Dedifferentiated amniotic fluid mesenchymal stem cell (primary cell): ENCODE results near the gene DMD.

Source experiments
- DNase-seq: peaks from one replicate; pipeline ENCODE4 v3.0.0-alpha.2; 2016; ENCODE audit errors: extremely low spot score

DMD gene

GRCh38 chrX:31858915-31859314, 1352.4 kb downstream of the DMD start:
- no peak for DNase-seq

DNA sequence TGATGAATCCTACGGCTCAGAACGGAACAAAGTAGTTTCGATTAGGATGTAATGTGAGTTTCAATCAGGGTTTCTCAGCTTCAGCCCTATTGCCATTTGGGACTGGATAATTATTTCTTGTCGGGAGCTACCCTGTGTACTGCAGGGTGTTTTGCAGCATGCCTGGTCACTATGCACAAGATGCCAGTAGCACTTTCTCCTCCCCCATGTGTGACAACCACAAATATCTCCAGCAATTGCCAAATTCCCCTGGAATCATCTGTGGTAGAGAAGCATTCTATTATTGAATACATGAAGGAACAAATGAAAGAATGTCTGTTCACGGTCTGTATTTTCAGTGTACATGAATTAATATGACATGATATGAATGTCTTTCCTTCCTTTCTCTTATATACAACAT, 1356.6 kb downstream of the DMD start:
- no peak for DNase-seq

GRCh38 chrX:31851761-31852160, 1359.6 kb downstream of the DMD start:
- no peak for DNase-seq

DNA sequence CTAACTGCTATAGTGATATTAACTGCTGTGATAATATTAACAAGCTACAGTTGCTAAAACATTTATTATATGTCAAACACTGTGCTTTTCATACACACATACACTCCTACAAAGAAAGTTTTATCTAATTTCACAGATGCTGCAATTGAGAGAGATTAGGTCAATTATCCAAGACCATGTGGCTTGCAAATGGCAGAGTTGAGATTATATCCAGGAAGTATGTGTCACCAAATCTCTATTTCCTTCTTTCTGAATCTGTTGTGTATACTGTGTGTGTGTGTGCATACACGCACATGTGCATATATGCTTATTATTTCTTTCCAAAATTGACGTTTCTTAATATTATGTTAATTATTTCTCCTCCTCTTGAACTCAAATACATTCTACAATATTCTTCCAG, 1363.6 kb downstream of the DMD start:
- no peak for DNase-seq

DNA sequence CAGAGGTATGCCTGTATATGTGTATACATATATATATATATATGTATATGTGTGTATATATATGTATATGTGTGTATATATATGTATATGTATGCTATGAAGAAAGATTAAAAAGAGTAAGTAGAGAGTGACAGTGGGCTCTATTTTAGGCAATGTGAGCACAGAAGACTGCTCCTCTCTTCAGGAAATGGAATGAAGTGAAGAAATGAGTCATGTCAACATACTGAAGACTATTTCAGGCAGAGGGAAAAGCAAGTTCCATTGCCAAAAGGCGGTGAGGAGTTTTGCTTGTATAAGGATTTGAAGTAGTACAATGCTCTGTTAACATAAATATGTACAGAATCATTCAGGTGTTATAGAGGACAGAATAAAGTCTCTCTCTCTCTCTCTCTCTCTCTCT, 1366.3 kb downstream of the DMD start:
- no peak for DNase-seq

- no peak for DNase-seq
Observed at GRCh38 chrX:31838617-31839016, 1372.7 kb downstream of the DMD start.

DNA sequence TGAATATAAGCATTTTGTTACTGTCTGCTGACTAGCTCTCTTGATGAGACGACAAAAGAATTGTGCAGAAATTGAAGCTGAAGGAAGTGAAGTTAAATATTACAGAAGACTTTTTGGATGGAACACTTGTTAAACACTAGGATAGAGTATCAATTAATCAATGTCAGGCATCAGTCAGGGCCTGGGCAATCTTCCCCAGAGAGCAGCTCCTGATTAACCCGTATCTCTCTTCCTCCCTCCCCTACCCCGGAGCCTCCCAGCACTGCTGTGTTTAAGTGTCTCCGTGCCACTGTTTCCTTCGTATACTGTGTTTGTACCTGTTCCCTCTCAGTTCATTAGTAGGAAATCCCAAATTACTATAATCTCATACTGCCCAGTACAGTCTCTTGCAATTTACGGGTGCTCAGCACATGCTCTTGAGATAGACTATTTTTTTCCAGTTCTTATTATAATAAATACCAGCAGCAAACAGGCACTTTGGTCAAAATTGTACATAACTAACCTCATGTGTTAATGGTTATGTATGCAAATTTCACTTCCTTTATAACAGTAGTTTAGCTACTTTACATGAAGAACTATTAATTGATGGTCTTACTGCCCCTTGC, 1373.8 kb downstream of the DMD start:
- no peak for DNase-seq

DNA sequence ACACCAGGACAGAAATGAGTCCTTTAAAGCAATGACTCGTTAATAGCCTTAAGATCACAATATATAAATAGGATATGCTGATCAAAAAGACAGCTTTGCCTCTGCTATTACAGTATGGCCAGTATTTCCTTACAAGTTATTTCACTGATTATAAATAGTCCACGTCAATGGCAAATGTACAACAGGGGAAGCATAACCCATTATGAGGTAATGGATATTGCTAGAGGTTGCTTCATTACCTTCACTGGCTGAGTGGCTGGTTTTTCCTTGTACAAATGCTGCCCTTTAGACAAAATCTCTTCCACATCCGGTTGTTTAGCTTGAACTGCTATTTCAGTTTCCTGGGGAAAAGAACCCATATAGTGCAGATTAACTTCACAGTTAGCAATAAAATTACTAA, 1374.9 kb downstream of the DMD start:
- DNase-seq, result no peak

DNA sequence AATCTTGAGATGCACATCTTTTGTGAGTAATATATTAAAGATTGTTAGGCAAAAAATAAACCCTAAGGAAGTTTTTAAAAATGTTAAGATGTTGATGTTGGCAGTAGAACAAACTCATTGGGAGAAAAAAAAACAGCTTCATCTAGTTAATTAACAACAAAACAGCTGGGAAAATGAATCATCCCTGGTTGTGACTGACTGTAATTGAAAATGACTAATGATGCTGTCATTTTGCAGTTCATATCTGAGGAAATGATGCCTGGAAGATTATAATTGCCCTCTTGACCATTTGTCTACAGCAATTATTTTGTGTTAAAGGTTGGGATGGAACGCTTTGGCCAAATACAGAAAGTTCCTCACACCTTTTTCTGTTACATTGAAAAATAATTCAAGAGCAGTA, 1379.1 kb downstream of the DMD start:
- no peak for DNase-seq

DNA sequence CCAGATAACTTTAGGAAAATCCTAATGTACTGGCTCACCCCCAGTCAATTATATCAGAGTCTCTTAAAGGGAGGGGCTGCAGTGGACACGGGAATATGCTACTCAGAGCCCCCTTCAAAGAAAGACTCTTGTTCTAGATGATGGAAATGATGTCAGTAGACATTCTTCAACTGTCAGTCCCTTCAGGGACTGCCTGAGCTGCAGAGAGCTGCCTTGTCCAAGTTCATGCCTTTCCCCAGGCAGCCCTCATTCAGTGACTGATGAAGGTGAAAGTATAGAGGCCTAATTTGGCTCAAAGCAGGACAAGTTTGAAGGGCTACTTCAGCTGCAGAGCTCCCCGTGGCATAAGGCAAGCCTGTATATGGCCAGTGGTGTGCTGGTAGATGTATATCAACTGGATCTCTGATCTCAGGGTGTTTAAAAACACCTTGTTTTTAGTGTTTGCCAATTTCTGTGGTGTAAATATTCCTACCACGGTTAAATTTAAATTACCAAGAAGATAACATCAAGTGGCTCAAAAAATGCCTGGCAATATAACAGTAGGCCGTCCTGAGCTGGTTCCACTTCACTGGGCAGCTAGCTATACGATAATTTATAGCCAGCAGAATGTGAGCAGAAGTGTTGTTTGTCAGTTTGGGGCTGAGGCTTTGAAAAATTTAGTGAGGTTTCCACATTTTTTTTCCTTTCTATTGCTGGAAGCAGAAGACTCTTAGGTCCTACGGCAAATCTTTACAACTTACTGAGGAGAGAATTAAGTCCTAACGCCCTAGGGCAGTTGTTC, 1390.7 kb downstream of the DMD start:
- DNase-seq, result no peak

- DNase-seq, result no peak
Observed at GRCh38 chrX:31819455-31819854, 1391.9 kb downstream of the DMD start.

GRCh38 chrX:31811106-31811505, 1400.2 kb downstream of the DMD start:
- DNase-seq, result no peak

- DNase-seq, result no peak
Observed at GRCh38 chrX:31808357-31808756, 1403.0 kb downstream of the DMD start.

GRCh38 chrX:31807165-31807564, 1404.2 kb downstream of the DMD start:
- no peak for DNase-seq

- DNase-seq, result no peak
Observed at GRCh38 chrX:31805781-31806180, 1405.6 kb downstream of the DMD start.

- no peak for DNase-seq
Observed at GRCh38 chrX:31800219-31800618, 1411.1 kb downstream of the DMD start.

DNA sequence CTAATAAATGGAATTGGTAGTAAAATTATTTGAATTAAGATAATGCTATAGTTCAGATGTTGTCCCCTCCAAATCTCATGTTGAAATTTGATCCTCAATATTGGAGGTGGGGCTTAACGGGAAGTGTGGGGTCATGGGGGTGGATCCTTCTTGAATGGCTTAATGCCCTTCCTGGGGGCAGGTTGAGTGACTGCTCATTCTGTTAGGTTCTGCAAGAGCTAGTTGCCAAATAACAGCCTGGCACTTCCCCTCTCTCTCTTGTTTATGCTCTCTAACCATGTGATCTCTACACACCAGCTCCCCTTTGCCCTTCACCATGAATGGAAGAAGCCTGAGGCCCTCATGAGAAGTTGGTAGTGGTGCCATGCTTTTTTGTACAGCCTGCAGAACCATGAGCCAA, 1414.7 kb downstream of the DMD start:
- no peak for DNase-seq

GRCh38 chrX:31747411-31747810, 1463.9 kb downstream of the DMD start:
- DNase-seq, result no peak

DNA sequence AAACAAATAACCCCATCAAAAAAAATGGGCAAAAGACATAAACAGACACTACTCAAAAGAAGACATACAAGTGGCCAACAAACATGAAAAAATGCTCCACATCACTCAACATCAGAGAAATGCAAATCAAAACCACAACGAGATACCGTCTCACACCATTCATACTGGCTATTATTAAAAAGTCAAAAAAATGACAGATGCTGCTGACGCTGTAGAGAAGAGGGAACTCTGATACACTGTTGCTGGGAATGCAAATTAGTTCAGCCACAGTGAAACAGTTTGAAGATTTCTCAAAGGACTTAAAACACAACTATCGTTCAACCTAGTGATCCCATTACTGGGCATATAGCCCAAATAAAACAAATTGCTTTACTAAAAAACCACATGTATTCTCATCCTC, 1468.3 kb downstream of the DMD start:
- DNase-seq, result no peak

GRCh38 chrX:31717474-31717873, 1493.9 kb downstream of the DMD start:
- DNase-seq, result no peak

DNA sequence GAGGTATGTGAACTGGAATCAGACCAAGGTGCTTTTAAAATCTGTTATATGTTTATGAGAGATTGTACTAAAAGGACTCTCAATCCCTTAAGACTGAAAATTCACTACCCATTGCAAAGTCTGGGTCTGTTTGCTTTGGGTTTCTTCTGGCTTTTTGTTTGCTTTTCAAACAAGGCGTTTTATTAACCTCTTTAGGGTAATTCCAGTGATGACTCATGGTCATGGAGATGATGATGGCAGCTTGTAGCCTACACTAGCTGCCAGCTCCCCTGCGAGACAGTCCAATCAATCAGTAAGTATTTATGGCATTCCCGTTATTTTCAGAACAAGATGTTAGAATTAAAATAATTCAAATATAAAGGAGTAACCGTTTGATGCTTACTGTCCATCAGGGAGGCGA, 1495.7 kb downstream of the DMD start:
- no peak for DNase-seq

DNA sequence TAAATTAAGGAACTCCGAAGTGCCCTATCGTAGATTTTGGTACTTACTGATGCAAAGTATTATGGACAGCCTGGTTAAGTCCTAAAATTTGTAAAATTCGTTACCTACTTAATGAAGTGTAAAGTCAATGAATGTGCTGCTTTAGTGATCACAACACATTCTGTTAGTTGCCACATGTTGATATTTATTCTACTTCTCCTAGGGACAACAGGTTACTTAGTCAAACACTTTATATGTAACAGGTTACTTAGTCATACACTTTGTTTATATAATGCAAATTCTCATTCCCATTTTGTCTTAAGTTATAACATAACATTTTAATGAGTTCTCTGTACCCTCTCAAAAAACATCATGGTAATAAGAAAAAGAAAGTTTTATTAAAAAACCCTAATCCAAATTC, 1496.6 kb downstream of the DMD start:
- no peak for DNase-seq

DNA sequence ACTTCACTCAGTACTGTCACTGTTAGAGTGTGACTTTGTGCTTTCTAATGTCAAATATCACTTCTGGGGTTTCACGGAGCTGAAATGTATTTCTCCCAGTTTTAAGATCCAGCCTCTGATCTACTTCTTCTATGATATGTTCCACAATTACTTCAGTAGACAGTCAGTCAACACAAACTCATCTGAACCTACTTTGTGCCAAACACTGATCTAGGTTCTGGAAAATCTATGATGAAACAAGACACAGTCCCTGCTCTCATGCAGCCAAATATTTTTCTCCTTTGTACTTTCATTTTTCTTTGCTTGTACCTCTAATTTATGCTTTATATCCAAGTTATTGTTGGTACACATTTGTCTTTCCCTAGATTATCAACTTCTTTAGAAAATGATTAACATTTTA, 1498.2 kb downstream of the DMD start:
- no peak for DNase-seq

DNA sequence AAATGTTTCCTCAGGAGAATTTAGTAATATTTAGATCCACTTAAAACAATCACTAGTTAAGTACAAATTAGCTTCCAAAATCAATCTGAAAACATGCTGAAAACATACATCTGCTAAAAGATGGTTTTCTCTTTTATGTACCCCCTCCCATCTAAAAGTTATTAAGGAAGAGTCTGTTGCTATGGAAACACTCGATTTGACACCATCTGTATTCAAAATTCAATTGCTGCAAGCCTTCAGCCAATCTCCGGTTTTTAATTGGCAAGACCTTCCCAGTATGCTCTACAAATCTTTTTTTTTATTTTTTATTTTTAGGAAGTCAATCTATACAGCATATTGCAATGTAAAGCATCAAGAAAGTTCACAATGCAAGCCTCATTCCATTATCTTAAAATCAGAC, 1500.2 kb downstream of the DMD start:
- DNase-seq, result no peak
